ENCODE results near the gene RNF20.

GRCh38 chr9:101495810-101496209 is 37.8 kb upstream of the RNF20 start:
- TF ChIP-seq CTCF (IDR thresholded peaks at IDR 0.05) (no peak), EZH2 (IDR thresholded peaks at IDR 0.05; ENCODE audit: borderline replicate concordance, insufficient read depth, low read depth, low read length, poor library complexity, severe bottlenecking) (no peak)
